HuH-7 (cell line): Measurements from ENCODE around the gene CDH23.

Experiments
- DNase-seq: peaks from one replicate; pipeline ENCODE4 v3.0.0; 2011; ENCODE audit warnings: low spot score

The CDH23 gene

DNA sequence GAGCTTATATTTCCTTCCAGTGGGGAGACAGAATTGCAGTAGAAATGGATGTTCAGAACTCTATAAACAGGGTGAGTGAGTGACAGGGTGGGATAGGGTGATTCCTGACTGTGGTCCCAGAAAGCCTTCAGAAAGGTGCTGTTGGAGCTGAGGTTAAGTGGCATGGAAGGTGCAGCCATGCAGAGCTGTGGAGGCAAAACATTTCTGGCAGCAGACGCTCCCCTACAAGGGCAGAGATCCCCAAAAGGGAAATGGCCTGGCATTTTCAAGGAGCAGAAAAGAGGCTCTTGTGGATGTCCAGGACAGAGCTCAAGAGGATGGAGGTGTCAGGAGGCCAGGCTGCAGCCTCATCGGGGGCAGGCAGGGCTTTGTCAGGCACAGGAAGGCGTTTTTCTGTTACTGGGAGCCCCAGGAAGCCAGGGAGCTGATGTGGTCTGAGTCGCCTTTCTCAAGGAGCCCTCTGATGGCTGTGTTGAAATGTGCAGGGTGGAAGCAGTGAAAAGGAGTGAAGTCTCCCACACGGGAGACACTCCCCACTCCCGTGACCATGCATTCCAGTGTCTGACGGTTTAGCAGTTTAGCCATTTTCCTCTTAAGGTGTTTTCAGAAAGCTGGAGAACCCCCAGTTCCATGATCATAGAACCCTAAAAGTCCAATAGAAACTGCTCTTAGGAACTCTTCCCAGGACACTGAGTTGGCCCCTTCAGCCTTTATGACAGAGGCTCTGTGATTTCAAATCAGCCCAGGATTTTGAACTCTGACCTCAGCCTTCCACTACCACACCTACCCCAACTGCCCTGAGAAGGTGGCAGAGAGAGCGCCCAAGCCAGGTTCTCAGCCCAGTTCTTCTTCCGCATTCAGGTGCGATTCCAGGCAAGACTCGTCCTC lies 226.6 kb downstream of the CDH23 start:
- peak; percentile 30 for DNase-seq

- no peak for DNase-seq
These were observed 227.2 kb downstream of the CDH23 start for GRCh38 chr10:71623986-71624291.

DNA sequence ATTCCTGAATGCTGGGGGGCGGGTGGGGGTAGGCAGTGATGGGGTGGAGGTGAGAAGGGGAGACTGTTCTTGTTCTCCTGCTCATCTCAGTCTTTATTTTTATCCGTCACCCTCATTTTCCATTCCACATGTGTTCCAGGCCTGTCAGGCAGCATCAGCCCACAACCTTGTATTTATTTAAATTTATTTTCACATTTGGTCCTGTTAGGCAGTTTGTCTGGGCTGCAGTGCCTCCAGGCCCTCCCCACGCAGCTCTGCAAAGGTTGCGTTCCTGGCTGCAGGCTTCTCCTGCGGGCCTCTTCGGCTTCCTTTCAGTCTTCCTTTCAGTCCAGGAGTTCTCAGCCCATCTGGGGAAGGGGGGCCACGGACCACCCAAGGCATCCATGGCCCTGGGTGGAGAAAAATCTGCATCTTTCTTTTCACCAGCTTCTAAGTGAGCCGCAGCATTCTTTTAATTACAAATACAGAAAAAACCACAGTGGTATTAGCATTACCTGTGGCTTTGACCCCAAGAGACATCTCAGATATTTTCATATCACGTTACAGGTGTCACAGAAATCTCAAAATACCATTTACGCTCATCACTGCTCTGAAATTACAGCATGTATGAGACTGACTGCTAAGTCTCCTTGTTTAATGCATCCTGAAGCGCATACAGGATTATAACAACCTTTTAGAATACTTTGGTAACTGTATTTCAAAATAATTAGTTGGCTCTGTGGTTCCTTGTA lies 228.9 kb downstream of the CDH23 start:
- DNase-seq = no peak

GRCh38 chr10:71627230-71627939 lies 230.7 kb downstream of the CDH23 start:
- DNase-seq = no peak

- no peak for DNase-seq
These were observed 231.2 kb downstream of the CDH23 start for GRCh38 chr10:71627956-71628355.

GRCh38 chr10:71629131-71629530 lies 232.4 kb downstream of the CDH23 start:
- DNase-seq = no peak

DNA sequence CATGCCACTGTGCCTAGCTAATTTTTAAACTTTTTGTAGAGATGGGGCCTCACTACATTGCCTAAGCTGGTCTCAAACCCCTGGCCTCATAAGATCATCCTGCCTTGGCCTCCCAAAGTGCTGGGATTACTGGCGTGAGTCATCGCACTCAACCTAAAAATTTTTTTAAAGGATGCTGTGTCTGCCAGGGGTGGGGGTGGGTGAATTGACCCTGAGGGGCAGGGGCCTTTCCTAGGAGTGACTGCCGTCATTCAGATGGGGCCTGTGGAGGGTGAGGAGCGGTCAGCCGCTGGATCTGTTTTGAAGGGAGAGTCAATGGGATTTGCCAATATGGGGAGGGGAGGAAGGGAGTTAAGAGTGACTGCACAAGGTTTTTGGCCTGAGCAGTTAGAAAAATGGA lies 233.4 kb downstream of the CDH23 start:
- no peak for DNase-seq

DNA sequence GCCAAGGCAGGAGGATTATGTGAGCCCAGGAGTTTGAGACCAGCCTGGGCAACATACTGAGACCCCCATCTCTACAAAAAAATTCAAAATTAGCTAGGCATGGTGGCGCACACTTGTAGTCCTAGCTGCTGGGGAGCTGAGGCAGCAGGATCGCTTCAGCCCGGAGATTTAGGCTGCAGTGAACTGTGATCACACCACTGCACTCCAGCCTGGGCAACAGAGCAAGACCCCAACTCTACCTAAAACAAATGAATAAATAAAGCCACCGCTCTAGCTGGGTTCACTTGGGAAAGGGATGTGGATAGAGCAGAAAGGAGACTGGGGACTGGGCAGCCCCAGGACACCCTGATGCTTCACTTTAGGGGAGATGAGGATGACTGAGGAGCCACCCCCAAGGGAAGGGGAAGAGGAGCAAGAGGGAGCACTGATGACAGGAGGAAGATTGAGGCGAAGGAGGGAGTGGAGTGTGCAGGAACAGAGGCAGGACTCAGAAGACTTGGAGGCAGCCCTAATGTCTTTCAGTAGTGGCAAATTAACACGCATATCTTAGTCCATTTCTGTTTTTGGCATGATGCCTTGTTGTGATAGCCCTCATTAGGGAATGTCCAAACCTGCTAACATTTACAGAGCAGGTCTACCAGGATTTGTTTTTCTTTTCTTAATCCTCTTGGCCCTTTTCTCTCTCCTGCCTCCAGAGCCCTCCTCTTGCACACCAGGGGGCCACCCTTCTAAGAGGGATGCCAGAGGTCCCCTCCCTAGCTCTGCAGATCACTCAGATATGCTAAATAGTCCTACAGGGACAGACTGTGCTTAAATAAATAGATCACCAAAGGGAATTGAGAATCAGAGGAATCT lies 234.5 kb downstream of the CDH23 start:
- DNase-seq = no peak

GRCh38 chr10:71632200-71632820 lies 235.6 kb downstream of the CDH23 start:
- DNase-seq = no peak

DNA sequence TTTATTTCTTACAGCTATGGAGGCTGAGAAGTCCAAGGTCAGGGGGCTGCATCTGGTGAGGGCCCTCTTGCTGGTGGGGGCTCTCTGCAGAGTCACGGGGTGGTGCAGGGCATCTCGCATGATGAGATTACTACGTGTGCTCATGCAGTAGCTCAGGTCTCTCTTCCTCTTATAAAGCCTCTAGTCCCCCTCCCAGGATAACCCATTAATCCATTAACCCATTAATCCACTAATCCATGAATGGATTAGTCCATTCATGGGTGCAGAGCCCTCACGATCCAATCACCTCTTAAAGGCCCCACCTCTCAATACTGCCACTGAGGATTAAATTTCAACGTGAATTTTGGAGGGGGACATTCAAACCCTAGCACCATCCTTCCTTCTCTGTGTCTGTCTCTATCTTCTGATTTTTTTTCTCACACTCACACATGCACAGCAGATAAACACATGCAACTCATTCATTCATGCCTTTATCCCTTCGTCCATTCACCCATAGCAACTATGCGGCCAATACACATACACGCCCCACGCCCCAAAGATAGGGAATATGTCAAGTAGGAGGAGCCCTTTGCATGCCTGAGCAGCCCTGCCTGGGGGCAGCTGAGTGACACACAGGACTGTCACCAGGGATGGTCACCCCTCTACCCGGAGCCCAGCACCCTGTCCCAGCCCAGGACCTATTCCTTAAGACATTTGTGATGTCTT lies 236.3 kb downstream of the CDH23 start:
- DNase-seq = no peak

GRCh38 chr10:71633920-71634319 lies 237.2 kb downstream of the CDH23 start:
- DNase-seq = no peak

DNA sequence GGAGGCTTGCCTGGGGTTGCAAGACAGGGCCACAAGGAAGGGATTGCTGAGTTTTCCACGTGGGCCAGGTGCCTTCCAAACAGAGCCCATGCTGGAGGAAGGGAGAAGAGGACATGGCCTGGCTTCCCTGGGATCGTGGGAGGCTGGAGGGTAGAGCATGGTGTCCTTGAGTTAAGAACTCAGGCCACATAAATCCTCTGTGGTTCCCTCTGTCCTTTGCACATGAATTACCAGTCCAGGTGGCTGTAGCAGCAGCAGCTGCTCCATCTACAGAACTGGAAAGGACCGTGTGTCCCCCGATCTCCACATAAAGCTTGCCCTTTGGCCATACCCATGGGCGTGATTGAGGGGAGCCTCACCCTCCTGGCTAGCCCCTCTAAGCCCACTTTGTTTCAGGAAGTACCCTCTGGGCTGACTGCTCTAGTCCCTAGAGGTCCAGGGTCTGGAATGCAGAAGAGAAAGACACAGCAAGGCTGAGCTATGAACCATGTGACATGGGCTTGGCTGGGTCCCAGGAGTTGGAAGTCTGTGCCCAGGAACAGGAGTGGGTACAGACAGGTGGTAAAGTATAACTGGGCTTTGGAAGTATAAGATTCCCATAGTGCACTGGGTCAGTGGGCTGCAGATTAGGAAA lies 237.9 kb downstream of the CDH23 start:
- DNase-seq = no peak

DNA sequence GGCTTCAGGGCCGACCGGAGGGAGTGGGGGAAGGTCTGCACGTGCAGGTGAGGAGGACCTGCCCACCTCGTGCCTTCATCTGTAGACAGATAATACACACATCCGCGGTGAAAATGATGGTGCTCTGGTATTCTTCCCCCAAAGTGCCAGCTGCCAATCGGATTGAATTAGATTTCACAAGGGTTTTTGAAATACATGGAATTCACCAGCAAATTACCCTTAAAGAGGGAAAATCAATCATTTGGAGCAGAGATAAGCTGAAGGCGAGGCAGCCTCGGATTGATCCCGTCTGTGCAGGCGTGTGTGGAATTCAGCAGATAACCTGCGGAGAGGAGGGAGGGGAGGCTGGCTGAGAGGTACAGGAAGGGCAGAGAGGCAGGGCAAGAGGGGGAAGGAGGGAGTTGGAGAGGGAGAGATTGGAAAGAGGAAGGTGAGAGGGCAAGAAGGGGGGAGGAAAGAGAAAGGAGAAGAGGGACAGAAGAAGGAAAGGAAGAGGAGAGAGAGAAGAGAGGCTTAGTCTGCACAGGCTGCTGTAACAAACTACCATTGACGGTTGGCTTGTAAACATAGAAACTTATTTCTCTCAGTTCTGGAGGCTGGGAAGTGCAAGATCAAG lies 238.6 kb downstream of the CDH23 start:
- peak; percentile 32 for DNase-seq

DNA sequence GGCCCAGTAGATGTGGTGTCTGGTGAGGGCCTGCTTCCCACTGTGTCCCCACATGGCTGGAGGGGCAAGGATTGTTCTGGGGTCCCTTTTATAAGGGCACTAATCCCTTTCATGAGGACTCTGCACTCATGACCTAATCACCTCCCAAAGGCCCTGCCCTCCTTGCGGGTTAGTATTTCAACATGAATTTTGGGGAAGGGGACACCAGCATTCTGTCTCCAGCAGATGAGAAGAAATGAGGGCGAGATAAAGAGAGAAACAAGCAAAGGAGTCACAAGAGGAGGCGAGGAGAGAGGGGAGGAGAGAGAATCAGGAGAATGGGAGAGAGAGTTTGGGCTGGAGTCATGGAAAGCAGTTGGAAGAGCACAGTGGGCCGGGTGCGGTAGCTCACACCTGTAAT lies 239.1 kb downstream of the CDH23 start:
- no peak for DNase-seq

GRCh38 chr10:71636588-71636987 lies 239.9 kb downstream of the CDH23 start:
- no peak for DNase-seq

GRCh38 chr10:71637305-71637704 lies 240.6 kb downstream of the CDH23 start:
- no peak for DNase-seq

GRCh38 chr10:71638064-71638821 lies 241.5 kb downstream of the CDH23 start:
- DNase-seq = peak; percentile 86

DNA sequence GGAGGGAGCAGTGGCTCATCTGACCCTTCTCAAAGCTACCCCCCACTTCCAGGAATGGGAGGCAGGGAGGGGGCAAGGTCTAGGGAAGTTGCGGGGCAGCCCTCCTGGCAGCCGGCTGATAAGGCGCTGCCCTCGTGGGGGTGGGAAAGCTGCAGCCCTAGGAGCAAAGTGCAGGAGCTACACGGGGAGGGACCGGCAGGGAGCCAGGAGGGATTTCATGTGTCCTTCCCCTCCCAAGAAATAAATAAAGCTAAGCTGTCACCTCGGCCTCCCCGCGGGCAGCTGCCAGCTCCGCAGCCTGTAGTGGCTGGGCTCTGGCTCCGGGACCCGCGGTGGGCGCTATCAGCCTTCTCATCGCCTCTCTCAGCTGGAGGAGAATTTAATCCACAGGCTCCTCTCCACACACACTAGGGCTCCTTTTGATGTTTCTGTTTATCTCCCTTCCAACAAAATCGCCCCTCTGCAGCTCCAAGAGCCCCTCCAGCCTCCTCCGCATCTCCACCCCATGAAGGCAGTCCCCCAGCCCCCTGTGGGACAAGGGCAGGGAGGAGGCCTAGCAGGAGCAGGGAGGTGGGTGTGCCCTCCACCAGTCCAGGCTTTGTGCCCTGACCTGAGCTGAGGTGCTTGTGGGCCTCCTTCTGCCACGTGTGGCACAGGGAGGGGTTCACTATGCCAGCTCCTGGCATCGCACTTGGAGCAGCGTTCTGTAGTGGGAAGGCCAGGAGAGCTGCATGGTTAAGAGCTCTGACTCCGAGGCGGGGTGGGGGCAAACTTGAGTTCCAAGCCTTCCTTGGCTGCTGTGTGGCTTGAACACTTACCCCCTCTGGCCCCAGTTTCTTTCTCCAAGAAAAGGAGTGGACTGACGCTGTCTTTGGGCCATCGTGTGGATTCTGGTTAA lies 242.4 kb downstream of the CDH23 start:
- peak; percentile 47 for DNase-seq
